Spleen (tissue), 11 donors: ENCODE results near the gene TTC28. TPM values are rescaled to one million over a fixed set of nuclear protein-coding genes. Genes with fewer than 3 reads are reported as not detected.

Experiments used
- DNase-seq: peaks from one replicate; pipeline ENCODE4 v3.0.0-alpha.2; 2020
- H3K27ac ChIP-seq, 8 donors: fragments of 200-600 bp; sonication (generic) in 7 of 8; 1 replicate in 4 of 8; 2 replicates in 4 of 8; pipeline versions ENCODE4 v1.5.0 to v1.8.0; 2016 to 2021; ENCODE audit warnings: inconsistent platforms in 4 of 8, mild to moderate bottlenecking in 4 of 8, moderate library complexity in 1 of 8
- H3K27me3 ChIP-seq, 7 donors: fragments of 200-600 bp; sonication (generic) in 6 of 7; replicated peaks in 1 of 7; 1 replicate in 4 of 7; 2 replicates in 3 of 7; pipeline versions ENCODE4 v1.5.0 to v1.8.0; 2016 to 2021; ENCODE audit warnings: inconsistent platforms in 3 of 7, mild to moderate bottlenecking in 1 of 7
- H3K36me3 ChIP-seq, 6 donors: fragments of 200-600 bp; sonication (generic) in 5 of 6; 1 replicate in 4 of 6; 2 replicates in 2 of 6; pipeline versions ENCODE4 v1.5.0 to v1.8.0; 2016 to 2021; ENCODE audit warnings: inconsistent platforms in 2 of 6
- H3K4me1 ChIP-seq, 6 donors: fragments of 200-600 bp; sonication (generic) in 5 of 6; 1 replicate in 3 of 6; 2 replicates in 3 of 6; pipeline versions ENCODE4 v1.5.0 to v1.8.0; 2016 to 2021; ENCODE audit warnings: inconsistent platforms in 3 of 6
- H3K4me3 ChIP-seq, 8 donors: fragments of 200-600 bp; sonication (generic) in 7 of 8; 1 replicate in 4 of 8; 2 replicates in 4 of 8; pipeline versions ENCODE4 v1.5.0 to v1.8.0; 2016 to 2021; ENCODE audit warnings: inconsistent platforms in 4 of 8, mild to moderate bottlenecking in 4 of 8, moderate library complexity in 2 of 8
- H3K9me3 ChIP-seq, 8 donors: fragments of 200-600 bp; sonication (generic) in 7 of 8; 1 replicate in 4 of 8; 2 replicates in 4 of 8; pipeline versions ENCODE4 v1.5.0 to v1.8.0; 2016 to 2021; ENCODE audit warnings: inconsistent platforms in 4 of 8
- POLR2A ChIP-seq, 3 donors: fragments of 450-650 bp; IDR thresholded peaks; one replicate each; pipeline ENCODE4 v1.5.1; 2017; ENCODE audit warnings: antibody characterized with exemption in 3 of 3, mild to moderate bottlenecking in 1 of 3
- POLR2AphosphoS5 ChIP-seq, 3 donors: sonication (generic); formaldehyde crosslinking; IDR thresholded peaks; one replicate each; pipeline ENCODE4 v1.5.1; 2017; ENCODE audit warnings: antibody characterized with exemption in 3 of 3
- WGBS, 5 donors: extraction: QIAGEN DNeasy Blood & Tissue Kit in 3 of 5; methylation state at CpG; one replicate each; pipeline versions ENCODE4 v1.1.5 to v1.1.7; 2013 to 2018; 5-methylcytosine and 5-hydroxymethylcytosine counted together
- intact Hi-C: fragments of 100-400 bp; cut with DNase I; formaldehyde crosslinking; loops from one replicate; pipeline ENCODE4 v1.15.0; 2023; ENCODE audit warnings: low total_unique reads
- polyA plus RNA-seq, 3 donors: library from polyadenylated mRNA; stranded (reverse); fragments of 200-250 nt; gene quantifications; one replicate each; pipeline ENCODE4 v1.2.1, GENCODE V29; 2013
- total RNA-seq, 7 donors: library from RNA; depleted of rRNA in 3 of 7; stranded (reverse); fragments of >200 nt in 3 of 7; fragmentation: NEBNext Ultra II Directional in 4 of 7; extraction: Animal tissue kit (Norgen Biotek cat#: 25700) in 4 of 7; gene quantifications; one replicate each; pipeline versions ENCODE4 v1.1.0 to v1.2.1, GENCODE V29; 2016 to 2021
- TF ChIP-seq, protein P1 (sequence below), 11 experiments: fragments of 200-600 bp in 7 of 11; fragments of 450-650 bp in 4 of 11; sonication (generic) in 4 of 11; IDR thresholded peaks in 8 of 11; conservative IDR thresholded peaks in 3 of 11; 1 replicate in 7 of 11; 2 replicates in 4 of 11; pipeline versions ENCODE4 v1.4.0 to v1.8.0; 2016 to 2021; ENCODE audit warnings: antibody characterized with exemption in 11 of 11, inconsistent platforms in 4 of 11, mild to moderate bottlenecking in 1 of 11
- donor health status: healthy with polysubstance abuse.
- donor health status: DM: no; HTN: no; CAD: no; lungs with moderate emphysema.
- donor health status: DM: no; HTN: no; CAD: no.
- donor health status: Bipolar disorder and iron deficiency.
- donor health status: healthy.
- donor health status: DM: no; HTN: no; CAD: no.
- donor health status: DM: yes; HTN: yes; CAD: no.

TTC28 gene
- total and polyA plus RNA-seq, 10 donors: 0.62 to 69.0 (median 33.5) TPM

DNA sequence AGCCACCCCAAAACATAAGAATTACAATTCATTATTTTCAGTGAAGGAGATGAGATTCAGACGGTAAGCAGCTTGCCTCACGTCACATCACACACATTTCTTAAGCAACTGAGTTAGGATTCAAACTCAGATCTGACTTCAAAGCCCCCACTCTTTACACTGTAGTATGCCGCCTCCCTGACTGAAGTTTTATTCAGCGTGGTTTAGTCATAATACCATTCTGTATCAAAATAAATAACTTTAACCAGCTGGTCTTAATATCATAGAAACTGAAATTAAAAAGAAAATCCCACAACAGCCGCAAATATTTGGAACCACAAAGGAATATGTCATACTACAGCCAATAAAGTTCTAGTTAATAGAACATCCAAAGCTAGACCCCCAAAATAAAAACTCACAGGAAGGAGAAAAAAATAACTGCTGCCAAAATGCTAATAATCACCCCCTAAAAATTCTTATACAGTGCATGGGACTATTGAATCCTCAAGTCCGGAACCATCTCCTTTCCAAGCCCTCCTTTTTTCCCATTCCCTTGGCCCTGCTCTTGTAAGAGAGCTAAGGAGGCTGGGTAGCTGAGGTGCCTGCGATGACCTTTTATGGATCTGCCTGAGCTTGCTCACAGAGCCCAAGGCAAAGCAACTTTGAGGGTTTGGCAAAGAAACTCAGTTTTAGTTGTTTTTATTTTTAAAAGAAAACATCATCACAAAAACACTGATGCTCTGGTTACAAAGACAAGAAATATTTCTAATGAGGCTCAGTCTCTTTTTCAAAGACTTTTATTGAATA, 334.5 kb downstream of the TTC28 start:
- Histone ChIP-seq H3K4me1 (peaks cover 0 to 6% (median 0%) of the 10 kb centered on the region in 6 donors), H3K4me3 (no peak overlapping the region), H3K27ac (no peak overlapping the region), H3K27me3 (no peaks in the 10 kb centered on the region), H3K36me3 (no peaks in the 10 kb centered on the region), H3K9me3 (no peaks in the 10 kb centered on the region)
- no peak for TF ChIP-seq POLR2A (IDR thresholded peaks at IDR 0.05)
- TF ChIP-seq POLR2AphosphoS5 (IDR thresholded peaks at IDR 0.05): no peak
- TF ChIP-seq, protein P1, sequence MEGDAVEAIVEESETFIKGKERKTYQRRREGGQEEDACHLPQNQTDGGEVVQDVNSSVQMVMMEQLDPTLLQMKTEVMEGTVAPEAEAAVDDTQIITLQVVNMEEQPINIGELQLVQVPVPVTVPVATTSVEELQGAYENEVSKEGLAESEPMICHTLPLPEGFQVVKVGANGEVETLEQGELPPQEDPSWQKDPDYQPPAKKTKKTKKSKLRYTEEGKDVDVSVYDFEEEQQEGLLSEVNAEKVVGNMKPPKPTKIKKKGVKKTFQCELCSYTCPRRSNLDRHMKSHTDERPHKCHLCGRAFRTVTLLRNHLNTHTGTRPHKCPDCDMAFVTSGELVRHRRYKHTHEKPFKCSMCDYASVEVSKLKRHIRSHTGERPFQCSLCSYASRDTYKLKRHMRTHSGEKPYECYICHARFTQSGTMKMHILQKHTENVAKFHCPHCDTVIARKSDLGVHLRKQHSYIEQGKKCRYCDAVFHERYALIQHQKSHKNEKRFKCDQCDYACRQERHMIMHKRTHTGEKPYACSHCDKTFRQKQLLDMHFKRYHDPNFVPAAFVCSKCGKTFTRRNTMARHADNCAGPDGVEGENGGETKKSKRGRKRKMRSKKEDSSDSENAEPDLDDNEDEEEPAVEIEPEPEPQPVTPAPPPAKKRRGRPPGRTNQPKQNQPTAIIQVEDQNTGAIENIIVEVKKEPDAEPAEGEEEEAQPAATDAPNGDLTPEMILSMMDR (IDR thresholded peaks at IDR 0.05 in 8 of 11, conservative IDR thresholded peaks at IDR 0.05 in 3 of 11): no peak
- no peak for DNase-seq
- WGBS, 5 donors: 74 to 89% (median 85%) methylated on average over 7 of the region's 7 CpGs
- intact Hi-C loops: no loop called here

DNA sequence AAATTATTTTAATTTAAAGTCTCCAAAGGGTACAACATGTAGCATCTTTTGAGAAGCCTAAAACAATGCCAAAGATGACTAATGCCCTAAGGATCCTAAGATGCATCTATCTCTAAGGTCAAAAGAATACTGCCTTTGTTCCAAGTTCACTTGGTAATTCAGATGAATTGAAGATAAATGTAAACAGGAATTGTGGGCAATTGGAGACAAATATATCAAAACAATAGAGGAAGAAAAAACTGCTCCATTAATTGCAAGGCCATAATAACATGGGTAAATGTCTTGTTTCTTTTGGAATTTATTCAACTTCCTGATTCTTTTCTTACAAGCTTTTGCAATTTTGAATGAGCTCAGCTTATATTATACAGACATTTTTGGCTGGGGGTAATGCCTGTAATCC, 338.6 kb downstream of the TTC28 start:
- Histone ChIP-seq H3K27me3 (no peaks in the 10 kb centered on the region), H3K4me3 (no peak overlapping the region), H3K4me1 (no peaks in the 10 kb centered on the region), H3K27ac (no peak overlapping the region), H3K36me3 (no peaks in the 10 kb centered on the region), H3K9me3 (no peaks in the 10 kb centered on the region)
- no peak for DNase-seq
- intact Hi-C loops: no loop called here
- TF ChIP-seq, protein P1 (IDR thresholded peaks at IDR 0.05 in 8 of 11, conservative IDR thresholded peaks at IDR 0.05 in 3 of 11): no peak

DNA sequence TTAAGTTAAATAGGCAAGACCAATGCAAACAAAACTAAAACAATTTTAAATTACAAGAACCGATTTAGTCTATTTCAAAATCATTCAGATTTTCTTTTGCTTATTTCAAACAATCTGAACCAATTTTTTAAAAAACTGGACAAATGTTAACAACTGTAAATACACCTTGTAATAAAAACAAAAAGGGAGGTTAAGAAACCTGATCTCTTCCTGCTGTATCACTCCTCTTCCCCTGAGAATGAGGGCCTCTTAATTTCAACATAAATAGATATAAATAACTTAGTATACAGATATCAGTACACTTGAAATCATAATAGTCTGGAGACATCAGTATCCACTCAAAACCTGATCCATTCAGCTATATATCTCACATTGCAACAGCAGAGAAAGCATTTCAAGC, 346.6 kb downstream of the TTC28 start:
- WGBS, 5 donors: 84 to 95% (median 88%) methylated on average over 1 of the region's 1 CpG
- DNase-seq: no peak
- Histone ChIP-seq H3K4me1 (peaks cover 0 to 3% (median 0%) of the 10 kb centered on the region in 6 donors), H3K9me3 (peaks cover 0 to 9% (median 0%) of the 10 kb centered on the region in 8 donors), H3K4me3 (no peak overlapping the region), H3K36me3 (no peaks in the 10 kb centered on the region), H3K27ac (no peak overlapping the region), H3K27me3 (no peaks in the 10 kb centered on the region)
- TF ChIP-seq POLR2AphosphoS5 (IDR thresholded peaks at IDR 0.05): no peak
- TF ChIP-seq, protein P1 (IDR thresholded peaks at IDR 0.05 in 8 of 11, conservative IDR thresholded peaks at IDR 0.05 in 3 of 11): no peak
- intact Hi-C loops: no loop called here

DNA sequence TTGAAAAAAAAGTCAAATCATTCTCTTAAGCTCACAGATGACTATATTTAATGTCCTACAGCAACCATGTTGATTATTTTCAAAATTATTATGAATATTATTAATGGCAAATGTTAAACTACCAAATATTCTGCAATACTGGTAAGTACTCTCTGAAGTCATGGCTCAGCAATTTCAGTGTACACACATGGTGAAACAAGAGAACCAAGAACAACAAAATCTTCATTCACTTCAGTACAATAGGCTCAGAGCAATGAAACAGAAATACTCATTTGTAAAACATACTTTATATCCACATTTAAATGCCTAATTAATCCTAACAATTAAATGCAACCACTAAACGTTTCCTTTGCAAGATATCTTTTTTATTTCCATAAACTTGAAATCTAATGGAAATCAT, 347.2 kb downstream of the TTC28 start:
- intact Hi-C loops: no loop called here

More for the DNA sequence above, 347.2 kb downstream of the TTC28 start:
- WGBS, 5 donors: 43 to 70% (median 55%) methylated on average over 1 of the region's 1 CpG
- no peaks in the 10 kb centered on the region for H3K27me3 ChIP-seq
- H3K36me3 ChIP-seq: no peaks in the 10 kb centered on the region
- H3K9me3 ChIP-seq: peaks cover 0 to 9% (median 0%) of the 10 kb centered on the region in 8 donors
- DNase-seq: no peak
- peaks cover 0 to 3% (median 0%) of the 10 kb centered on the region in 6 donors for H3K4me1 ChIP-seq
- no peak overlapping the region for H3K4me3 ChIP-seq
- no peak overlapping the region for H3K27ac ChIP-seq
- TF ChIP-seq, protein P1 (IDR thresholded peaks at IDR 0.05 in 8 of 11, conservative IDR thresholded peaks at IDR 0.05 in 3 of 11): no peak
- TF ChIP-seq POLR2AphosphoS5 (IDR thresholded peaks at IDR 0.05): no peak
- TF ChIP-seq POLR2A (IDR thresholded peaks at IDR 0.05): no peak
